GM23338 (cell line): ENCODE results near the gene PAQR5.

Source experiments
- CTCF ChIP-seq, 2 experiments: fragments of 200-600 bp in 1 of 2; sonication (generic) in 1 of 2; conservative IDR thresholded peaks; 2 replicates each; pipeline versions ENCODE4 v1.5.1 to v1.6.1; 2016 to 2017; ENCODE audit warnings: antibody characterized with exemption in 2 of 2, low read depth in 2 of 2, mild to moderate bottlenecking in 2 of 2, moderate library complexity in 1 of 2
- EZH2phosphoT487 ChIP-seq: fragments of 200-600 bp; sonication (generic); IDR thresholded peaks from one replicate; pipeline ENCODE4 v1.8.1; 2018; ENCODE audit warnings: antibody characterized with exemption; ENCODE audit not compliant: unreplicated experiment
- JUNB ChIP-seq: IDR thresholded peaks from one replicate; pipeline ENCODE4 v1.6.1; 2016; ENCODE audit warnings: antibody characterized with exemption; ENCODE audit not compliant: unreplicated experiment
- REST ChIP-seq: IDR thresholded peaks from one replicate; pipeline ENCODE4 v1.6.1; 2018; ENCODE audit warnings: antibody characterized with exemption; ENCODE audit not compliant: unreplicated experiment

GRCh38 chr15:69400850-69401249, 102.1 kb downstream of the PAQR5 start:
- TF ChIP-seq JUNB: no peak
- no peak for TF ChIP-seq CTCF (conservative IDR thresholded peaks at IDR 0.05; ENCODE audit: low read depth in 2 of 2)
- no peak for TF ChIP-seq REST
- no peak for TF ChIP-seq EZH2phosphoT487
